Lung (tissue), 12 donors: ENCODE measurements around the gene ATAD3A. TPM values are rescaled to one million over a fixed set of nuclear protein-coding genes. Genes with fewer than 3 reads are reported as not detected.

Source experiments
- ATAC-seq: fragments of 200-7000 bp; cut with Tn5 transposase; one replicate; pipeline ENCODE4 v1.9.1; 2020; ENCODE audit warnings: moderate number of reproducible peaks; ENCODE audit not compliant: insufficient read depth, low FRiP score
- DNase-seq, 3 donors: peaks; one replicate each; pipeline ENCODE4 v3.0.0-alpha.2; 2013 to 2017
- H3K27ac ChIP-seq, 2 donors: one replicate each; pipeline ENCODE4 v1.5.1; 2013; ENCODE audit warnings: mild to moderate bottlenecking in 2 of 2, moderate library complexity in 2 of 2, control low read depth in 1 of 2, inconsistent platforms in 1 of 2, low read depth in 1 of 2, low read length in 1 of 2
- H3K27me3 ChIP-seq, 3 donors: one replicate each; pipeline ENCODE4 v1.5.1; 2013; ENCODE audit warnings: low read length in 2 of 3; ENCODE audit not compliant: control insufficient read depth in 3 of 3, insufficient read depth in 3 of 3
- H3K36me3 ChIP-seq, 4 donors: one replicate each; pipeline ENCODE4 v1.5.1; 2013; ENCODE audit warnings: low read length in 4 of 4, mild to moderate bottlenecking in 1 of 4, moderate library complexity in 1 of 4; ENCODE audit not compliant: control insufficient read depth in 4 of 4, insufficient read depth in 4 of 4
- H3K4me1 ChIP-seq, 5 donors: one replicate each; pipeline ENCODE4 v1.5.1; 2013; ENCODE audit warnings: low read length in 5 of 5, mild to moderate bottlenecking in 2 of 5, moderate library complexity in 1 of 5; ENCODE audit not compliant: control insufficient read depth in 5 of 5, insufficient read depth in 5 of 5
- H3K4me3 ChIP-seq: one replicate; pipeline ENCODE4 v1.5.1; 2013; ENCODE audit warnings: mild to moderate bottlenecking, control low read depth, moderate library complexity
- H3K9ac ChIP-seq, 2 donors: one replicate each; pipeline ENCODE4 v1.5.1; 2013; ENCODE audit warnings: low read length in 2 of 2, control low read depth in 1 of 2; ENCODE audit not compliant: insufficient read depth in 1 of 2
- H3K9me3 ChIP-seq, 4 donors: one replicate each; pipeline ENCODE4 v1.5.1; 2013; ENCODE audit warnings: low read length in 3 of 4, mild to moderate bottlenecking in 1 of 4, moderate library complexity in 1 of 4; ENCODE audit not compliant: control insufficient read depth in 4 of 4, insufficient read depth in 3 of 4
- CTCF ChIP-seq: IDR thresholded peaks from 2 replicates; pipeline ENCODE4 v1.5.1; 2012; ENCODE audit warnings: mild to moderate bottlenecking; ENCODE audit errors: control extremely low read depth, extremely low read depth
- WGBS, 2 donors: extraction: QIAGEN DNeasy Blood & Tissue Kit; methylation state at CpG; one replicate each; pipeline ENCODE4 v1.1.7; 2013; 5-methylcytosine and 5-hydroxymethylcytosine counted together
- polyA plus RNA-seq, 2 donors: library from polyadenylated mRNA; stranded (reverse); fragments of 200-250 nt; gene quantifications; one replicate each; pipeline ENCODE4 v1.2.1, GENCODE V29; 2013
- total RNA-seq, 2 donors: library from RNA; depleted of rRNA in 1 of 2; stranded (reverse); fragments of >200 nt in 1 of 2; gene quantifications; one replicate each; pipeline ENCODE4 v1.2.1, GENCODE V29; 2014 to 2021
- donor health status: control.
- donor health status: control.
- donor health status: Bipolar disorder and iron deficiency.
- donor health status: healthy.
- donor health status: DM: yes; HTN: yes; CAD: no.

The ATAD3A gene
- total and polyA plus RNA-seq, 4 donors, result 8.1 to 31.3 (median 28.3) TPM

- ATAC-seq (no peak), DNase-seq (no peak)
- no peak for TF ChIP-seq CTCF
- H3K4me1 ChIP-seq, result no peaks in the 10 kb centered on the region
- 97 to 99% methylated on average over 18 of the region's 18 CpGs for WGBS, 2 donors
- no peak overlapping the region for H3K4me3 ChIP-seq
- H3K27ac ChIP-seq, result no peak overlapping the region
- H3K9me3 ChIP-seq, result peaks cover 0 to 6% (median 0%) of the 10 kb centered on the region in 4 donors
- peaks cover 9 to 65% (median 25%) of the 10 kb centered on the region in 4 donors for H3K36me3 ChIP-seq
- no peak overlapping the region for H3K9ac ChIP-seq
- H3K27me3 ChIP-seq, result no peaks in the 10 kb centered on the region
Measured at GRCh38 chr1:1487701-1488100, 24.3 kb upstream of the ATAD3A start.

- Histone ChIP-seq H3K27me3 (no peaks in the 10 kb centered on the region), H3K9ac (no peak overlapping the region), H3K4me3 (no peak overlapping the region), H3K4me1 (no peaks in the 10 kb centered on the region), H3K9me3 (peaks cover 0 to 6% (median 2%) of the 10 kb centered on the region in 4 donors), H3K27ac (no peak overlapping the region), H3K36me3 (peaks cover 12 to 54% (median 26%) of the 10 kb centered on the region in 4 donors)
- DNase-seq (no peak), ATAC-seq (no peak)
- no peak for TF ChIP-seq CTCF
- 97 to 98% methylated on average over 16 of the region's 16 CpGs for WGBS, 2 donors
Measured at GRCh38 chr1:1489231-1489630, 22.7 kb upstream of the ATAD3A start.

- H3K4me3 ChIP-seq, result no peak overlapping the region
- no peak for ATAC-seq
- peaks cover 0 to 8% (median 2%) of the 10 kb centered on the region in 4 donors for H3K9me3 ChIP-seq
- no peak for DNase-seq
- 98% methylated on average over 19 of the region's 19 CpGs for WGBS, 2 donors
- TF ChIP-seq CTCF, result no peak
- H3K9ac ChIP-seq, result no peak overlapping the region
- no peaks in the 10 kb centered on the region for H3K4me1 ChIP-seq
- H3K27ac ChIP-seq, result no peak overlapping the region
- H3K27me3 ChIP-seq, result no peaks in the 10 kb centered on the region
- H3K36me3 ChIP-seq, result peaks cover 12 to 58% (median 28%) of the 10 kb centered on the region in 4 donors
Measured at GRCh38 chr1:1489861-1490260, 22.1 kb upstream of the ATAD3A start.

- Histone ChIP-seq H3K27ac (no peak overlapping the region), H3K4me3 (no peak overlapping the region), H3K9me3 (peaks cover 0 to 8% (median 2%) of the 10 kb centered on the region in 4 donors), H3K36me3 (peaks cover 12 to 59% (median 30%) of the 10 kb centered on the region in 4 donors), H3K9ac (no peak overlapping the region), H3K27me3 (no peaks in the 10 kb centered on the region), H3K4me1 (no peaks in the 10 kb centered on the region)
- no peak for DNase-seq
- 97 to 98% methylated on average over 17 to 21 of the region's 25 CpGs for WGBS, 2 donors
- TF ChIP-seq CTCF, result no peak
- no peak for ATAC-seq
Measured at GRCh38 chr1:1490633-1491230, 21.2 kb upstream of the ATAD3A start.
